ENCODE measurements around the gene TNFRSF12A.
A peak's percentile ranks its signal among the peaks of the same experiment; 100 is the strongest.

The TNFRSF12A gene

DNA sequence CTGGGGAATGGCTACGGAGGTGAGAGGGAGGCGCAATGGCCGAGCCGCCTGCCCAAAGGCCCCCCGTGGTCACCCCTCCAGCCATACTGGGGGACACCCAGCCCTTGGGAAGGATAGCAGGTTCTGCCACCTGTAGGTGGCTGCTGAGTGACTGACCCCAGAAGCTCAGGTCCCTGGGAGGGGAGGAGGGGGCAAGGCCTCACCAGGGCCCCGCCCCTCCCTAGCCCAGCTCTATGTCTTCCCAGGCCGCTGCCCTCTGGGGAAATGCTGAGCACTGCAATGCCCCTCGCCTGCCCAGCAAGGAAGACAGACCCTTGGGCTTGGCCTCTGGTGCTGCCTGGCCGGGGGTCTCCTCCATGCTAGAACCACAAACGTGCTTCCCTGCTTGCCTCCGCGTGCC is 18.9 kb upstream of the TNFRSF12A start:
- 0 out of 2 replicates have a peak, but pooled peaks cover 3% of the 10 kb centered on the region for H3K4me1 ChIP-seq (ENCODE audit: control insufficient read depth, insufficient read depth, low read length)
- no peaks in the 10 kb centered on the region for H3K9me3 ChIP-seq (ENCODE audit: control insufficient read depth, insufficient read depth, low read length)
- whole genome bisulfite sequencing (ENCODE audit: insufficient coverage, insufficient read length) = no CpG with 5 or more reads among the region's 12 CpGs
- no peaks in the 10 kb centered on the region for H3K36me3 ChIP-seq (ENCODE audit: control insufficient read depth, insufficient read depth, low read length)
- H3K27me3 ChIP-seq (ENCODE audit: control insufficient read depth, insufficient read depth, low read length) = no peaks in the 10 kb centered on the region
- H3K4me3 ChIP-seq (ENCODE audit: low read length) = no peak overlapping the region
- no peak for DNase-seq (ENCODE audit: low read depth, low spot score)
- H3K27ac ChIP-seq (ENCODE audit: low read length) = no peak overlapping the region

DNA sequence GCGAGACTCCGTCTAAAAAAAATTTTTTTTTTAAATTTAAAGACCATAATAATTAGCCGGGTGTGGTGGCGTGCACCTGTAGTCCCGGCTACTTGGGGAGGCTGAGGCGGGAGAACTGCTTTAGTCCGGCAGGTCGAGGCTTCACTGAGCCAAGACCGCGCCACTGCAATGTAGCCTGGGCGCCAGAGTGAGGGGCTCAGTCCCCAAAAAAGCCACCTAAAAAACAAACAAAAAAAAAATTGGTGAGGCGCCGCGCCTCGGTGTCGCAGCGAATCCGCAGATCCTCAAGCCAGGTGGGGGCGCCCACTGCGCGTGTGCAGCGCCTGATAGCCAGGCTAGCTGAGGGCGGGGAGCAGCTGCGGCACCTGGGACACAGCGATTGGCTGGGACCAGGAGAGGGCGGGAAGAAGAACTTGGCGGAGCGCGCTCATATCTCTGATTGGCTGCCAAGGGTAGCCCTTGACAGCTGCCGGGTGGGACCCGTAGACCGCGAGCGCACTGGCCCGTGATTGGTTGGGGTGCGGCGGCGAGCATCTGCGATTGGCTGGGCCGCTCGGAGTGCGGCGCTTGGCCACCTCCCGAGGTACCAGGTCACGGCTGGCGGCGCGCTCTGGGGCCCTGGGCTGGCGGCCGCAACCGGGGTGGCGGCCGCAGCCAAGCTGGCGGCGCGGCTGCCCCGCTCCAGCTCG is 16.4 kb upstream of the TNFRSF12A start:
- Histone ChIP-seq H3K27me3 (ENCODE audit: control insufficient read depth, insufficient read depth, low read length) (no peaks in the 10 kb centered on the region), H3K4me1 (ENCODE audit: control insufficient read depth, insufficient read depth, low read length) (peaks cover 15% of the 10 kb centered on the region; the same call in 1 of the 2 replicates), H3K9me3 (ENCODE audit: control insufficient read depth, insufficient read depth, low read length) (no peaks in the 10 kb centered on the region), H3K4me3 (ENCODE audit: low read length) (peak overlapping the region; percentile 58; the same call in 1 of the 2 replicates), H3K27ac (ENCODE audit: low read length) (no peak overlapping the region), H3K36me3 (ENCODE audit: control insufficient read depth, insufficient read depth, low read length) (no peaks in the 10 kb centered on the region)
- WGBS (ENCODE audit: insufficient coverage, insufficient read length) = no CpG with 5 or more reads among the region's 58 CpGs
- no peak for DNase-seq (ENCODE audit: low read depth, low spot score)

DNA sequence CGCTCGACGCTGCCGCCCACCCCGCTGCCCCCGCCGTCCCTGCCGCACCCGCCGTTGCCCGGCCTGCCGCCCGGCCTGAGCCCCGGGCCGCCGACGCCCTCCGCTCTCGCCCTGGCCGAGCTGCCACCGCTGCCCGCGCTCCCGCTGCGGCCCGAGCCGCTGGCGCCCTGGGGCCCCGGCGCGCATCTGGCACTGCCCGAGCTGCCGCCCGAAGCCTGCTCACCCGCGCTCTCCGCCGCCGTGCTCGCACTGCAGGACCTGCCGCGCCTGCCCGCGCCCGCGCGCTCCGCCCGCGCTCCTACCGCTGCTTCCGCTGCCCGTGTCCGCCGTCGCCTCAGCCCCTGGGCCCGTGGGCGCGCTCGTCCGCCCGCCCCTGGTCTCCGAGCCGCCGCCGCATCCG is 15.8 kb upstream of the TNFRSF12A start:
- no CpG with 5 or more reads among the region's 67 CpGs for WGBS (ENCODE audit: insufficient coverage, insufficient read length)
- H3K27ac ChIP-seq (ENCODE audit: low read length) = no peak overlapping the region
- H3K4me1 ChIP-seq (ENCODE audit: control insufficient read depth, insufficient read depth, low read length) = peaks cover 16% of the 10 kb centered on the region; the same call in 1 of the 2 replicates
- no peaks in the 10 kb centered on the region for H3K36me3 ChIP-seq (ENCODE audit: control insufficient read depth, insufficient read depth, low read length)
- peak overlapping the region; percentile 58; the same call in 1 of the 2 replicates for H3K4me3 ChIP-seq (ENCODE audit: low read length)
- H3K27me3 ChIP-seq (ENCODE audit: control insufficient read depth, insufficient read depth, low read length) = no peaks in the 10 kb centered on the region
- no peak for DNase-seq (ENCODE audit: low read depth, low spot score)
- no peaks in the 10 kb centered on the region for H3K9me3 ChIP-seq (ENCODE audit: control insufficient read depth, insufficient read depth, low read length)

DNA sequence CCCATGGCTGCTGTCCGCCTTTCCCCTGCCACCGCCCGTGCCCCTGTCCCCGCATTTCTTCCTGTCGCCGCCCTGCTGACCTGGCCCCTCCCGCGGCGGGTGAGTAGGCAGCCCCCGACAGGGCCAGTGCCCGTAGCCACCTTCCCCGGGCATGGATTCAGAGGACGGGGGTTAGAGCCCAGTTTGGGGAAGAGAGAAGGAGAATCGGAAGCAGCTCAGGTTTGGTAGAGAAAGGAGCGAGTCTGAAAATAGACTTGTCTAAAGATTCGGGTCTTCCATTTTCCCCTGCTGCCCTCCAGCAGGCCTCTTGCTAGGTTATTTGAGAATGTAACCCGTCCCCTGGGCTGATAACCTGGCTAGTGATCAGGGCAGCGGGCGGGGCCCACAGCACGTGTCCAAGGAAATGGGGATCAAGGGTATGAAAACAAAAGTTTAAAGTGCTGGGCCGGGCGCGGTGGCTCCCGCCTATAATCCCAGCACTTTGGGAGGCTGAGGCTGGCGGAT is 15.3 kb upstream of the TNFRSF12A start:
- Histone ChIP-seq H3K4me3 (ENCODE audit: low read length) (peak overlapping the region; percentile 54; the same call in 1 of the 2 replicates), H3K27me3 (ENCODE audit: control insufficient read depth, insufficient read depth, low read length) (no peaks in the 10 kb centered on the region), H3K4me1 (ENCODE audit: control insufficient read depth, insufficient read depth, low read length) (peaks cover 16% of the 10 kb centered on the region; the same call in 1 of the 2 replicates), H3K36me3 (ENCODE audit: control insufficient read depth, insufficient read depth, low read length) (no peaks in the 10 kb centered on the region), H3K9me3 (ENCODE audit: control insufficient read depth, insufficient read depth, low read length) (no peaks in the 10 kb centered on the region), H3K27ac (ENCODE audit: low read length) (no peak overlapping the region)
- no CpG with 5 or more reads among the region's 25 CpGs for WGBS (ENCODE audit: insufficient coverage, insufficient read length)
- DNase-seq (ENCODE audit: low read depth, low spot score) = no peak

GRCh38 chr16:3007059-3007956 is 12.9 kb upstream of the TNFRSF12A start:
- DNase-seq (ENCODE audit: low read depth, low spot score) = no peak
- Histone ChIP-seq H3K9me3 (ENCODE audit: control insufficient read depth, insufficient read depth, low read length) (no peaks in the 10 kb centered on the region), H3K4me3 (ENCODE audit: low read length) (no peak overlapping the region; the same call in 1 of the 2 replicates), H3K27me3 (ENCODE audit: control insufficient read depth, insufficient read depth, low read length) (no peaks in the 10 kb centered on the region), H3K36me3 (ENCODE audit: control insufficient read depth, insufficient read depth, low read length) (no peaks in the 10 kb centered on the region), H3K27ac (ENCODE audit: low read length) (peak overlapping the region; percentile 34), H3K4me1 (ENCODE audit: control insufficient read depth, insufficient read depth, low read length) (peaks cover 22% of the 10 kb centered on the region)
- no CpG with 5 or more reads among the region's 13 CpGs for WGBS (ENCODE audit: insufficient coverage, insufficient read length)

GRCh38 chr16:3007957-3008689 is 12.0 kb upstream of the TNFRSF12A start:
- Histone ChIP-seq H3K4me3 (ENCODE audit: low read length) (peak overlapping the region; percentile 5; the same call in 1 of the 2 replicates), H3K27ac (ENCODE audit: low read length) (peak overlapping the region; percentile 35), H3K36me3 (ENCODE audit: control insufficient read depth, insufficient read depth, low read length) (no peaks in the 10 kb centered on the region), H3K9me3 (ENCODE audit: control insufficient read depth, insufficient read depth, low read length) (no peaks in the 10 kb centered on the region), H3K4me1 (ENCODE audit: control insufficient read depth, insufficient read depth, low read length) (peaks cover 25% of the 10 kb centered on the region), H3K27me3 (ENCODE audit: control insufficient read depth, insufficient read depth, low read length) (no peaks in the 10 kb centered on the region)
- no CpG with 5 or more reads among the region's 17 CpGs for WGBS (ENCODE audit: insufficient coverage, insufficient read length)
- DNase-seq (ENCODE audit: low read depth, low spot score) = peak; percentile 97

DNA sequence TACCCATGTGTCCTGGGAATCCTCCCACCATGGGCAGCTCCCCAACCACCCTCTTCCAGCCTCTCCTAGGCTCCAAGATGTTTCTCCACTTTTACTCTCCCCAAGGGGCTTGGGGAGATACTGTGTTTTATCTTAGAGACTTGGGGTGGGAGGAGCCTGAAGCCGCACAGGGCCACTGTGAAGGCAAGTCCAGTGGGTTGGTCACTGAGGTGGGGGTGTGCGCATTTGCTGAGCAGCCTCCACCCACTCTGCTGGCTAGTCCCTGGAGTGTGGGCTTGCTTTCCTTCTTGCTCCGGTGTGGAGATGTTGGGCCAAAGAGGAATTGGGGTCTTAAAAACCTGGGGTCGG is 11.5 kb upstream of the TNFRSF12A start:
- H3K36me3 ChIP-seq (ENCODE audit: control insufficient read depth, insufficient read depth, low read length) = no peaks in the 10 kb centered on the region
- H3K4me1 ChIP-seq (ENCODE audit: control insufficient read depth, insufficient read depth, low read length) = peaks cover 31% of the 10 kb centered on the region
- DNase-seq (ENCODE audit: low read depth, low spot score) = no peak
- WGBS (ENCODE audit: insufficient coverage, insufficient read length) = no CpG with 5 or more reads among the region's 4 CpGs
- H3K27ac ChIP-seq (ENCODE audit: low read length) = peak overlapping the region; percentile 35
- H3K27me3 ChIP-seq (ENCODE audit: control insufficient read depth, insufficient read depth, low read length) = no peaks in the 10 kb centered on the region
- no peak overlapping the region; the same call in 1 of the 2 replicates for H3K4me3 ChIP-seq (ENCODE audit: low read length)
- no peaks in the 10 kb centered on the region for H3K9me3 ChIP-seq (ENCODE audit: control insufficient read depth, insufficient read depth, low read length)

- peak overlapping the region; percentile 8 for H3K27ac ChIP-seq (ENCODE audit: low read length)
- no peak for DNase-seq (ENCODE audit: low read depth, low spot score)
- H3K27me3 ChIP-seq (ENCODE audit: control insufficient read depth, insufficient read depth, low read length) = no peaks in the 10 kb centered on the region
- H3K9me3 ChIP-seq (ENCODE audit: control insufficient read depth, insufficient read depth, low read length) = no peaks in the 10 kb centered on the region
- WGBS (ENCODE audit: insufficient coverage, insufficient read length) = no CpG with 5 or more reads among the region's 21 CpGs
- peak overlapping the region; percentile 1; the same call in 1 of the 2 replicates for H3K4me3 ChIP-seq (ENCODE audit: low read length)
- peaks cover 40% of the 10 kb centered on the region for H3K4me1 ChIP-seq (ENCODE audit: control insufficient read depth, insufficient read depth, low read length)
- peaks cover 3% of the 10 kb centered on the region; the same call in 1 of the 2 replicates for H3K36me3 ChIP-seq (ENCODE audit: control insufficient read depth, insufficient read depth, low read length)
Observed at GRCh38 chr16:3009568-3010390, 10.4 kb upstream of the TNFRSF12A start.

DNA sequence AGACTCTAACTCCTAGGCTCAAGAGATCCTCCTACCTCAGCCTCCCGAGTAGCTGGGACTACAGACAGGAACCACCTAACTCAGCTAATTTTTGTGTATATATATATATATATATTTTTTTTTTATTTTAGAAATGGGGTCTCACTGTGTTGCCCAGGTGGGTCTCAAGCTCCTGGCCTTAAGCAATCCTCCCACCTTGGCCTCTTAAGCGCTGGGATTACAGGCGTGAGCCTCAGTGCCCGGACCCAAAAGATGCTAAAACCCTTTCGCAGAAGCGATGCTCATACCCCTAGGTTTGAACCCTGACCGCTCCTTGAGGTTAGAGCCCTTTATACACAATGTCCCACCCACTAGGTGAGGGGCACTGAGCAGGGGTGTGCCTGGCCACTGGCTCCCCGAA is 9.7 kb upstream of the TNFRSF12A start:
- Histone ChIP-seq H3K4me1 (ENCODE audit: control insufficient read depth, insufficient read depth, low read length) (peaks cover 40% of the 10 kb centered on the region), H3K36me3 (ENCODE audit: control insufficient read depth, insufficient read depth, low read length) (peaks cover 3% of the 10 kb centered on the region), H3K4me3 (ENCODE audit: low read length) (no peak overlapping the region), H3K27me3 (ENCODE audit: control insufficient read depth, insufficient read depth, low read length) (no peaks in the 10 kb centered on the region), H3K27ac (ENCODE audit: low read length) (no peak overlapping the region), H3K9me3 (ENCODE audit: control insufficient read depth, insufficient read depth, low read length) (no peaks in the 10 kb centered on the region)
- no CpG with 5 or more reads among the region's 8 CpGs for WGBS (ENCODE audit: insufficient coverage, insufficient read length)
- DNase-seq (ENCODE audit: low read depth, low spot score) = no peak

Data from iPS DF 6.9 (cell line).